ENCODE results near the gene ZNF883.

The ZNF883 gene

DNA sequence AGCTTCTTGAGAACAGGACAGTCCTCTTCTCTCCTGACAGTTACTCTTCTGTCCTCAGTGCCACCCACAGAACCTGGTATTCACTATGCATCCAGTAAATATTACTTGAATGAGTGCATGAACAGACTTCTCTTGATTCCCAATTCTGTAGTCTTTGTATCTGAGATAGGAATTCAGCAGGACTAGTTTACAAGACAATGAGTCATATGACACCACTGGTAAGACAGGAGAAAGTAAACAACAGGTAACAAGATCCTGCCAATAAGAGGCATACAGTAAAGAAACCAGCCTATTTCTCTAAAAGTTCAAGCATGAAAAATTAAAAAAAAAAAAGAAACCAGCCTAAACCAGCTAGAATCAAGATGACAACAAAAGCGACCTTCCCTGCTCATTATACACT, 6.2 kb downstream of the ZNF883 start:
- H3K4me3 ChIP-seq (ENCODE audit: low read length) = no peak overlapping the region
- H3K4me1 ChIP-seq (ENCODE audit: control insufficient read depth, insufficient read depth, low read length) = no peaks in the 10 kb centered on the region
- peaks cover 2% of the 10 kb centered on the region for H3K9me3 ChIP-seq (ENCODE audit: control insufficient read depth, insufficient read depth, low read length)
- no peak for DNase-seq (ENCODE audit: low read depth, low spot score)
- H3K27me3 ChIP-seq (ENCODE audit: control insufficient read depth, insufficient read depth, low read length) = no peaks in the 10 kb centered on the region
- no peaks in the 10 kb centered on the region for H3K36me3 ChIP-seq (ENCODE audit: control insufficient read depth, insufficient read depth, low read length)
- no peak overlapping the region for H3K27ac ChIP-seq (ENCODE audit: low read length)
- no CpG with 5 or more reads among the region's 1 CpG for WGBS (ENCODE audit: insufficient coverage, insufficient read length)

DNA sequence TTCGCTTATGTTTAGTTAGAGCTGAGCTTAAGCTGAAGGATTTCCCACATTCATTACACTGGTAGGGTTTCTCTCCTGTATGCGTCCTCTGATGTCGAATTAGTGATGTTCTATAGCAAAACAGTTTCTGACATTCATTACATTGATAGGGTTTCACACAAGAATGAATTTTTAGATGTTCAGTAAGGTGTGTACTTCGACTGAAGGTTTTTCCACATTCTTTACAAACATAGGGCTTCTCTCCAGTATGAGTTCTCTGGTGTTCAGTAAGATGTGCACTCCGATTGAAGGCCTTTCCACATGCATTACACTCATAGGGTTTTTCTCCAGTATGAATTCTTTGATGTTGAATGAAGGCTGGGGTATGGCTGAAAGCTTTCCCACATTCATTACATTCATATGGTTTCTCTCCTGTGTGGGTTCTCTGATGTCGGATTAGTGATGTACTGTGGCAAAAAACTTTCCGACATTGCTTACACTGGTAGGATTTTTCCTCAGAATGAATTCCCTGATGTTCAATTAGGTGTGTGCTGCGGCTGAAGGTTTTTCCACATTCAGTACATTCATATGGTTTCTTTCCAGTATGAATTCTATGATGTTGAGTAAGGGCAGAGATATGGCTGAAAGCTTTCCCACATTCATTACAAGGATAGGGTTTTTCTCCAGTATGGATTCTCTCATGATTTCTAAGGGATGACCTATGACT, 14.6 kb downstream of the ZNF883 start:
- Histone ChIP-seq H3K9me3 (ENCODE audit: control insufficient read depth, insufficient read depth, low read length) (peaks cover 23% of the 10 kb centered on the region), H3K4me1 (ENCODE audit: control insufficient read depth, insufficient read depth, low read length) (no peaks in the 10 kb centered on the region), H3K27ac (ENCODE audit: low read length) (no peak overlapping the region), H3K36me3 (ENCODE audit: control insufficient read depth, insufficient read depth, low read length) (peaks cover 9% of the 10 kb centered on the region; the same call in 1 of the 2 replicates), H3K27me3 (ENCODE audit: control insufficient read depth, insufficient read depth, low read length) (no peaks in the 10 kb centered on the region), H3K4me3 (ENCODE audit: low read length) (no peak overlapping the region)
- WGBS (ENCODE audit: insufficient coverage, insufficient read length) = no CpG with 5 or more reads among the region's 8 CpGs
- no peak for DNase-seq (ENCODE audit: low read depth, low spot score)

DNA sequence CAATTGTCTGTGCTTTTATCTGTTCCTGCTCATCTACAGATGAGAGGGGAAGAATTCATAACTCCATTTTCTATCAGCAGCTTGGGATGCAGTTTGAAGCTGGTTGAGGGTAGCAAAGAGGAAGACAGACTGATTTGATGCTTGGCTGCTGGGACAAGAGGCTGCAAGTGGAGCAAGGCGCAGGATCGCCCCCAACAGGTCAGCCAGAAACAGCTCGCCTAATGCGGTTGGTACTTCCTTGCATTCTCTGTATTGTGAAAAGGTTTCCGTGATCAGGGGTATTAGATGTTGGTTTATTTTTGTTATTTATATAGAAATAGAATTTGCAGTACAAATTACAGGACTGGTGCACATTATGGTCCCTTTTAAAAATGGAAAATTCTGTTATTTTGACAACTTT, 40.6 kb downstream of the ZNF883 start:
- Histone ChIP-seq H3K4me3 (ENCODE audit: low read length) (no peak overlapping the region), H3K27ac (ENCODE audit: low read length) (no peak overlapping the region), H3K27me3 (ENCODE audit: control insufficient read depth, insufficient read depth, low read length) (no peaks in the 10 kb centered on the region), H3K36me3 (ENCODE audit: control insufficient read depth, insufficient read depth, low read length) (no peaks in the 10 kb centered on the region), H3K4me1 (ENCODE audit: control insufficient read depth, insufficient read depth, low read length) (no peaks in the 10 kb centered on the region), H3K9me3 (ENCODE audit: control insufficient read depth, insufficient read depth, low read length) (no peaks in the 10 kb centered on the region)
- peak; percentile 25 for DNase-seq (ENCODE audit: low read depth, low spot score)
- WGBS (ENCODE audit: insufficient coverage, insufficient read length) = 100% methylated on average over 1 of the region's 5 CpGs

DNA sequence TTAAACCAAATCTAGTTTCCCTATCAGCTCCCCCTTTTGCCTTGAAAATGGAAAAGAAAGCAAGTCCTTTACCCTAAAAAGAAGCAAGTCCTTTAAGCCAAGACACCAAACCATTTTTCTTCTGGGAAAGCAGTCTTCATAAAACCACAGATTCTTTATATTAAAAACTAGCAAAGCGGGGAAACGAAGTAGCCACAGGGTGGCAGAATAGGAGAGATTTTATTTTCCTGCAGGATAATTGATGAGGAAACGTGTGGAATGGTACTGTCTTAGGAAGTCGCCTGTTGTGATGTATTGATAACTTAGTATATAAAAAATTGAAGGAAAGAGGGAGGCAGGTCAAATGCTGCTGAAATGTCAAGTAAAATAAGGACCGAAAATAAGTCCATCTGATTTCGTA, 41.1 kb downstream of the ZNF883 start:
- H3K27me3 ChIP-seq (ENCODE audit: control insufficient read depth, insufficient read depth, low read length) = no peaks in the 10 kb centered on the region
- no peak overlapping the region for H3K4me3 ChIP-seq (ENCODE audit: low read length)
- H3K27ac ChIP-seq (ENCODE audit: low read length) = no peak overlapping the region
- no peak for DNase-seq (ENCODE audit: low read depth, low spot score)
- no peaks in the 10 kb centered on the region for H3K4me1 ChIP-seq (ENCODE audit: control insufficient read depth, insufficient read depth, low read length)
- H3K36me3 ChIP-seq (ENCODE audit: control insufficient read depth, insufficient read depth, low read length) = no peaks in the 10 kb centered on the region
- H3K9me3 ChIP-seq (ENCODE audit: control insufficient read depth, insufficient read depth, low read length) = no peaks in the 10 kb centered on the region
- WGBS (ENCODE audit: insufficient coverage, insufficient read length) = no CpG with 5 or more reads among the region's 6 CpGs

DNA sequence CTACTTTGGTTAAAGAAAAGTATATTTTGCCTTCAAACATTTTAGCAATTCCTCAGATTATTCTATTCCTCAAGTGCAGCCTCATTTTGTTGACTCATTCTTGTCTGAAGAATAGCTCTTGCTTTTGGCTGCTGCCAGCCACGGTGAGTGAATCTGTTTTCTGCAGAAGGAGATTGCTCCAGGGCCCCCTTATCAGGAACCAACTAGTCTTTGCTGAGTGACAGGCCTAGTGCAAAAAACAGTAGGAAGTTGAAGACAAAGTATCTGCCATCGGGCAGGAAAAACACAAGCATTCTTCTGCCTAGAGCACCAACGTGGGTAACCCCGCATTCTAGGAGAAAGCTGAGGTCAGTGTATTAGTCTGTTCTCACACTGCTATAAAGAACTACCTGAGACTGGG, 42.3 kb downstream of the ZNF883 start:
- DNase-seq (ENCODE audit: low read depth, low spot score) = no peak
- WGBS (ENCODE audit: insufficient coverage, insufficient read length) = no CpG with 5 or more reads among the region's 4 CpGs
- no peak overlapping the region for H3K4me3 ChIP-seq (ENCODE audit: low read length)
- H3K4me1 ChIP-seq (ENCODE audit: control insufficient read depth, insufficient read depth, low read length) = no peaks in the 10 kb centered on the region
- no peaks in the 10 kb centered on the region for H3K36me3 ChIP-seq (ENCODE audit: control insufficient read depth, insufficient read depth, low read length)
- H3K27ac ChIP-seq (ENCODE audit: low read length) = no peak overlapping the region
- no peaks in the 10 kb centered on the region for H3K9me3 ChIP-seq (ENCODE audit: control insufficient read depth, insufficient read depth, low read length)
- no peaks in the 10 kb centered on the region for H3K27me3 ChIP-seq (ENCODE audit: control insufficient read depth, insufficient read depth, low read length)

DNA sequence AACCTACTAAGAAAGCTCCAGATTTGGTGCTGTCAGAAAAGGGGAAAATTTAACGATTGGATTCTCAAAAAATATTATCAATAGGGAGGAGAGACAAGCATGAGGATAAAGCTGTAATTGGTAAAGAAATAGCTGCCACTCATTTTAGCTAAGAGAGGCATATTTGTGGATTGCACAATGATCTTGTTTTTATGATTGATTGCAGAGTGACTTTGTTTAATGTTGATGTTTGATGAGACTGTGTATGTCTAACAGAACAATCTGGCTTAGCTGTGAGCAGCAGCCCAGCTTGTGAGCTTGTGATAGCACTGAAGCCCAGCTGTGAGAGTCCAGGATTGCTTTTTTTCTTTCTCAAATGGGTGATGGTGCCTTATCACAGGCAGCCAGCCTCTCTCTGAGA, 56.4 kb downstream of the ZNF883 start:
- no peaks in the 10 kb centered on the region for H3K4me1 ChIP-seq (ENCODE audit: control insufficient read depth, insufficient read depth, low read length)
- no peak overlapping the region for H3K27ac ChIP-seq (ENCODE audit: low read length)
- no CpG with 5 or more reads among the region's 1 CpG for WGBS (ENCODE audit: insufficient coverage, insufficient read length)
- no peaks in the 10 kb centered on the region for H3K9me3 ChIP-seq (ENCODE audit: control insufficient read depth, insufficient read depth, low read length)
- H3K27me3 ChIP-seq (ENCODE audit: control insufficient read depth, insufficient read depth, low read length) = no peaks in the 10 kb centered on the region
- no peak overlapping the region for H3K4me3 ChIP-seq (ENCODE audit: low read length)
- H3K36me3 ChIP-seq (ENCODE audit: control insufficient read depth, insufficient read depth, low read length) = no peaks in the 10 kb centered on the region
- no peak for DNase-seq (ENCODE audit: low read depth, low spot score)

DNA sequence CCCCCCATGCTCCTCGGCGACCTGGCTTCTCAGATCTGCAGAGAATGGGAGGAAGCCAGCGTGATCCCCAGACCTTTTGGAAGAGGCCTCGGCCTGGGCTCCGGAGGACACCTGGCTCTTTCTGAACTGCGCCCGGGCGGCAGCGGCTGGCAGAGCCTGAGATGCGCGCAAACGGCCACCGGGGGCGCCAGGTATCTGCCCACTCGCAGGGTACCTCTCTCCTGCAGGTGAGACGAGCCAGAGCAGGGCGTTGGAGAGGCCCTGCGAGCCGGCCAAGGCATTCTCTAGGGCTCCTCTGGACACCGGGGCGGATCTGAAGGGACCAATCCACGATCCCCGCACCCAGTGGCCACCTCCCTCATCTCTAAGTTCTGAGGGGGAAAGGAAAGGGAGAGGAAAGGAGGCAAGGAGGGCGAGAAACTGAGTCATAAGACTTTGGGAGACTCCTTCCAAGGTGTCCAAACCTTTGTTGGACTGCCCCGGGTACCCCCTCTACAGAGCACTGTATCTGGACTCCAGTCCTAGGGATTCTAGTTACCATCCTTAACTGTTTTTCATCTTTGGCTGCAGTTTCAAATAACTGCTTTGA, 66.3 kb downstream of the ZNF883 start:
- Histone ChIP-seq H3K36me3 (ENCODE audit: control insufficient read depth, insufficient read depth, low read length) (no peaks in the 10 kb centered on the region), H3K27me3 (ENCODE audit: control insufficient read depth, insufficient read depth, low read length) (no peaks in the 10 kb centered on the region), H3K9me3 (ENCODE audit: control insufficient read depth, insufficient read depth, low read length) (no peaks in the 10 kb centered on the region), H3K27ac (ENCODE audit: low read length) (no peak overlapping the region), H3K4me3 (ENCODE audit: low read length) (no peak overlapping the region), H3K4me1 (ENCODE audit: control insufficient read depth, insufficient read depth, low read length) (no peaks in the 10 kb centered on the region)
- DNase-seq (ENCODE audit: low read depth, low spot score) = peak; percentile 43
- WGBS (ENCODE audit: insufficient coverage, insufficient read length) = no CpG with 5 or more reads among the region's 25 CpGs

DNA sequence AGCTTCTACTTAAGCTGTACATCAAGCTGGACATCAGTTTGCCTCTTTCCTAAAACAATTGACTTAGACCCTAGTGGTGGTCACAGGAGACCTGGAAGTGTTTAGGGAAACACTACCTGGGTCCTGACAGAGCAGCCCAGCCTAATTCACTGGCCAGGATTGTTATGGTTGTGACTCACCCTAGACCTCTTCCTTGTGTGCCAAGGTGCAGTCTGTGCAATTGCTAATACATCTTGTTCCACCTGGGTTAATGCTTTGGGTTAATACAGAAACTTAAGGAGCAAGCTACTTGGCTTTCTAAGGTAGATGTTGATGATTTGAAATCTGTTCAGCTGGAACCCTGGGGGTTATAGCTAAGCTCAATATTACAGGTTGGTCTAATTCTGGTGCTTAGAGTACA, 72.6 kb downstream of the ZNF883 start:
- no peaks in the 10 kb centered on the region for H3K36me3 ChIP-seq (ENCODE audit: control insufficient read depth, insufficient read depth, low read length)
- H3K27me3 ChIP-seq (ENCODE audit: control insufficient read depth, insufficient read depth, low read length) = no peaks in the 10 kb centered on the region
- no peak overlapping the region for H3K4me3 ChIP-seq (ENCODE audit: low read length)
- H3K9me3 ChIP-seq (ENCODE audit: control insufficient read depth, insufficient read depth, low read length) = no peaks in the 10 kb centered on the region
- no peak overlapping the region for H3K27ac ChIP-seq (ENCODE audit: low read length)
- DNase-seq (ENCODE audit: low read depth, low spot score) = no peak
- no peaks in the 10 kb centered on the region for H3K4me1 ChIP-seq (ENCODE audit: control insufficient read depth, insufficient read depth, low read length)

DNA sequence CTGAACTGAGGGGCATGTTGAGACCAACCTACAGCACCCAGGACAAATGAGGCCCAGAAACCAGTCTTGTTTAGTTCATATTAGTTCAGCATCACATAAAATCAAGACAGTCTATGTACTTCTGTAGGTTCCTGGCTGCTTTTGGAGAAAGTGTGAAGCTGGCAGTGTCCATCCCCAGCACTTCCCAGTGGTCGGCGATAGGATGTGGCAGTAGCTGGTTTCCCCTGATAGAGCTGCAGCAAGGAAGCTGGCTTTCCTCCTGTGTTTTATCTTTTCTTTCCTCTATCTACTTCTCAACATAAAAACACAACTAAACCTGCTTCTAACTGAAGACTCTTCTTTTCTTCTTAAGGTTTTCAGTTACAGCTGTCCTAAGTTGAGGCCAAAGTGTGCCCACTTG, 78.3 kb downstream of the ZNF883 start:
- no CpG with 5 or more reads among the region's 2 CpGs for WGBS (ENCODE audit: insufficient coverage, insufficient read length)
- Histone ChIP-seq H3K36me3 (ENCODE audit: control insufficient read depth, insufficient read depth, low read length) (no peaks in the 10 kb centered on the region), H3K27ac (ENCODE audit: low read length) (no peak overlapping the region), H3K4me3 (ENCODE audit: low read length) (no peak overlapping the region), H3K27me3 (ENCODE audit: control insufficient read depth, insufficient read depth, low read length) (no peaks in the 10 kb centered on the region), H3K4me1 (ENCODE audit: control insufficient read depth, insufficient read depth, low read length) (no peaks in the 10 kb centered on the region), H3K9me3 (ENCODE audit: control insufficient read depth, insufficient read depth, low read length) (no peaks in the 10 kb centered on the region)
- DNase-seq (ENCODE audit: low read depth, low spot score) = no peak

DNA sequence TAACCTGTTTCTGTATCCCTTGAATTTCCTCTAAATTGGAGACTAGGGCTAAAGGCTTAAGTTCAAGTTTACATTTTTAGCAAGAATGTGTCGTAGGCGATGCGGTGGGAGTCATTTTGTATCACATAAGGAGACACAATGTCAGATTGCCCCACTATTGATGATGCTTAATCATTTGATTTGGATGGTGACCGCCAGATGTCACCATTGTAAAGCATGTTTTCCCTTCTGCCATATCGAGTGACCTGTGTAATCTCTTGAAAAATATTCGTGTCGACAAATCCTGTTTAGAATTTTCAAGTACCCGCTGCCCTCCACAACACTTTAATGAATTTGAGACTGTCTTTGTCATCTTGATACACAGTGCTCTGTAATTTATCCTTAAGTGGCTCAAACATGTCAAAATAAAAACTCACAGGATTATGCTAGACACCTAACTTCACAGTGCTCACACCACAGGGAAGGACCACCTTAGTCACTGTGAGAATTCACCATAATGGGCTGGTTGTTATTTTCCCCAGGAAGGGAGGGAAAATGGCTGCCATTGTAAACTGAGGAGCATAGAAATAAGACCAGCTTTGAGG, 86.8 kb downstream of the ZNF883 start:
- H3K27me3 ChIP-seq (ENCODE audit: control insufficient read depth, insufficient read depth, low read length) = no peaks in the 10 kb centered on the region
- H3K27ac ChIP-seq (ENCODE audit: low read length) = no peak overlapping the region
- WGBS (ENCODE audit: insufficient coverage, insufficient read length) = no CpG with 5 or more reads among the region's 8 CpGs
- no peaks in the 10 kb centered on the region for H3K4me1 ChIP-seq (ENCODE audit: control insufficient read depth, insufficient read depth, low read length)
- no peaks in the 10 kb centered on the region for H3K9me3 ChIP-seq (ENCODE audit: control insufficient read depth, insufficient read depth, low read length)
- DNase-seq (ENCODE audit: low read depth, low spot score) = peak; percentile 33
- no peaks in the 10 kb centered on the region for H3K36me3 ChIP-seq (ENCODE audit: control insufficient read depth, insufficient read depth, low read length)
- H3K4me3 ChIP-seq (ENCODE audit: low read length) = no peak overlapping the region

DNA sequence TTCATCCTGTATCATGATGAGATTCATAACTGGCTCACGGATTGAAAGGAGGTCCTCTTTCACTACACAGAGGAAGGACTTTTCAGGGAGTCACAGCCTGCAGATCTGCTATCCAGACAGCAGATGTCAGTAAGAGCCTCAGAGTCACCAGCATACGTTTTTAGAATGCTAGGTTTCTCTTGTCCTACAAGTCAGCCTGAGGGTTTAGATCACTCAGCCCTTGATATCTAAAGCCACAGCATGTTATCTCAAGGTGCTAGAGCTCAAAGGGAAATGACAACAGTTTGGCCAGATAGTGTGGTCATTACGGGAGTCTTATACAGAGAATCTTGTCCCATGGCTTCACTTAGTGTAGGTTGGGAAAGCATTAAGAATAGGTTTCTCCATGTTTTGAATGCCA, 90.4 kb downstream of the ZNF883 start:
- Histone ChIP-seq H3K9me3 (ENCODE audit: control insufficient read depth, insufficient read depth, low read length) (no peaks in the 10 kb centered on the region), H3K4me3 (ENCODE audit: low read length) (no peak overlapping the region), H3K4me1 (ENCODE audit: control insufficient read depth, insufficient read depth, low read length) (no peaks in the 10 kb centered on the region), H3K36me3 (ENCODE audit: control insufficient read depth, insufficient read depth, low read length) (no peaks in the 10 kb centered on the region), H3K27ac (ENCODE audit: low read length) (no peak overlapping the region), H3K27me3 (ENCODE audit: control insufficient read depth, insufficient read depth, low read length) (no peaks in the 10 kb centered on the region)
- no peak for DNase-seq (ENCODE audit: low read depth, low spot score)
- no CpG with 5 or more reads among the region's 3 CpGs for WGBS (ENCODE audit: insufficient coverage, insufficient read length)

Measured in iPS DF 6.9 (cell line).